ENCODE results near the gene A3GALT2. TPM values are rescaled to one million over a fixed set of nuclear protein-coding genes. Genes with fewer than 3 reads are reported as not detected.

A3GALT2 gene
- total RNA-seq, 1 experiment from 2014 or later, result not detected

- Histone ChIP-seq H3K4me1 (ENCODE audit: insufficient read depth, low read length) (peaks cover 4% of the 10 kb centered on the region; the same call in 1 of the 2 replicates), H2BK120ac (ENCODE audit: low read depth, low read length, poor library complexity, severe bottlenecking) (no peak overlapping the region), H2BK12ac (ENCODE audit: insufficient read length, low read depth, low read length) (no peak overlapping the region), H4K8ac (replicated peaks; ENCODE audit: insufficient read length, low read depth, low read length) (no peak overlapping the region), H3K9me3 (ENCODE audit: control insufficient read depth, low read depth, low read length) (no peaks in the 10 kb centered on the region), H3K18ac (ENCODE audit: insufficient read length, low read depth, low read length) (no peak overlapping the region), H3K14ac (ENCODE audit: insufficient read depth, low read length) (no peak overlapping the region), H3T11ph (ENCODE audit: low read length) (no peak overlapping the region), H4K20me1 (ENCODE audit: control insufficient read depth, insufficient read depth, insufficient read length) (no peaks in the 10 kb centered on the region), H3K79me2 (ENCODE audit: insufficient read depth, low read length) (no peaks in the 10 kb centered on the region), H3K27me3 (ENCODE audit: insufficient read depth, low read length) (no peaks in the 10 kb centered on the region), H4K91ac (ENCODE audit: insufficient read length, low read depth, low read length) (no peak overlapping the region), H4K5ac (ENCODE audit: insufficient read length, low read depth, low read length) (no peak overlapping the region), H2AFZ (ENCODE audit: low read length) (no peak overlapping the region), H3K4me2 (ENCODE audit: insufficient read depth, insufficient read length, low read length) (no peak overlapping the region), H2BK15ac (ENCODE audit: low read depth, low read length) (no peak overlapping the region), H3K4ac (ENCODE audit: low read depth, low read length) (no peak overlapping the region), H3K23me2 (ENCODE audit: insufficient read length, low read depth, low read length, poor library complexity, severe bottlenecking) (no peaks in the 10 kb centered on the region), H3K9ac (ENCODE audit: extremely low read depth, insufficient read length, low read length) (no peak overlapping the region), H3K56ac (ENCODE audit: insufficient read length, low read depth, low read length) (no peak overlapping the region), H2BK5ac (ENCODE audit: insufficient read length, low read length) (no peak overlapping the region), H3K23ac (ENCODE audit: insufficient read length, low read depth, low read length) (no peak overlapping the region), H2AK5ac (ENCODE audit: insufficient read length, low read length) (no peak overlapping the region), H3K79me1 (ENCODE audit: insufficient read depth, low read depth, low read length, poor library complexity, severe bottlenecking) (no peaks in the 10 kb centered on the region), H2BK20ac (ENCODE audit: low read depth, low read length, poor library complexity, severe bottlenecking) (no peak overlapping the region), H3K27ac (ENCODE audit: insufficient read length, low read depth, low read length) (no peak overlapping the region)
- Mint-ChIP-seq H3K9me3 (no peaks in the 10 kb centered on the region), H3K4me1 (peaks cover 28 to 40% of the 10 kb centered on the region in 2 experiments), H3K27ac (no peak overlapping the region), H3K27me3 (ENCODE audit: low read depth) (peaks cover 6% of the 10 kb centered on the region), H3K4me3 (no peak overlapping the region), H3K36me3 (ENCODE audit: insufficient read depth in 1 of 3, low read depth in 3 of 3) (peaks cover 0 to 21% (median 0%) of the 10 kb centered on the region in 3 experiments; a peak in 3 of 7 replicates)
- DNase-seq, result no peak
- TF ChIP-seq CTCF (conservative IDR thresholded peaks at IDR 0.05), result no peak
- no CpG with 5 or more reads among the region's 4 CpGs for WGBS (ENCODE audit: extremely low coverage, insufficient read length, low lambda C conversion rate)
Observed at GRCh38 chr1:33335020-33335419, 14.1 kb upstream of the A3GALT2 start.

Measured in H9 (cell line).